Measurements from ENCODE around the gene TSPEAR.

Gene TSPEAR

GRCh38 chr21:44547656-44548331, 163.6 kb downstream of the TSPEAR start:
- no peak for DNase-seq (ENCODE audit: low read depth)

- DNase-seq (ENCODE audit: low read depth) = no peak
These were observed 166.8 kb downstream of the TSPEAR start for GRCh38 chr21:44544566-44544965.

DNA sequence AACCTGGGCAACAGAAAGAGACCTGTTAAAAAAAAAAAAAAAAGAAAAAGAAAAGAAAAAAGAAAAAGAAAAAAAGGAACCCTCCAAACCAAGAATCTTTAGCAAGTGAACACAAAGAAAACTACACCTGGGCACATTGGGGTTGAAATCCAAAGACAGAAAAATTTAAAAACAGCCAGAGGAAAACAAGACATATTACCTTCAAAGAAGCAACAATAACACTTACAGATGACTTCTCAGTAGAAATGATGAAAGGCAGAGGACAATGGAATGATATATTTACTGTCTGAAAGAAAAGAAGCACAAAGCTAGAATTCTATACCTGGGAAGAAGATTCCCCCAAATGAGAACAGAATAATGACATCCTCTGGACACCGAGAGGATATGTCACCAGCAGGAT, 168.7 kb downstream of the TSPEAR start:
- DNase-seq (ENCODE audit: low read depth) = no peak

DNA sequence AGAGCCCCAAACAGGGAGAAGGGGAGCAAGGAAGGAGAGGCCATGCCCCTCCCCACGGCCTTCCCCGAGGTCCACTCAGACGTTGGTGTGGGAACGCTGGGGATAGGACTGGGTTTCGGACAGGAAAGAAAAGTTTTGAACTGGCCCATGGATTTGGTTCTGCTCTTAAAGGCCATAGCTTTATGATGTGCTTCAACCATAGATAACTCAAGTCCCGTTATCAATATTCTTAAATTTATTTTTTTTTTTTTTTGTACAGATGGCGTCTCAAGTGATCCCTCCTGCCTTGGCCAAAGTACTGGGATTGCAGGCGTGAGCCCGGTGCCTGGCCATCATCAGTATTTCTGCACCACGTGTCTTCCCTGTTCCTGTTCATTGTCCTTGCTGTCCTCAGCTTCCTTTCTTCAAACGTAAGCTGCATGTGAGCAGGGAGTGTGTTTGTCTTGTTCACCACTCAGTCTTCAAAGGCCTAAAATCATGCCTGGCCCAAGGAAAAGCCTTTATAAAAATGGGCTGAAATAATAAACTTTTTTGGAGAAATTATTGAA, 170.6 kb downstream of the TSPEAR start:
- no peak for DNase-seq (ENCODE audit: low read depth)

- DNase-seq (ENCODE audit: low read depth) = no peak
These were observed 171.2 kb downstream of the TSPEAR start, which contains the start of gene KRTAP10-1 for GRCh38 chr21:44539991-44540666. KRTAP10-1 (minus strand) TSS chr21:44540195; CDS start chr21:44540150, 45 bp downstream.

GRCh38 chr21:44539046-44539445, 172.3 kb downstream of the TSPEAR start:
- no peak for DNase-seq (ENCODE audit: low read depth)

DNA sequence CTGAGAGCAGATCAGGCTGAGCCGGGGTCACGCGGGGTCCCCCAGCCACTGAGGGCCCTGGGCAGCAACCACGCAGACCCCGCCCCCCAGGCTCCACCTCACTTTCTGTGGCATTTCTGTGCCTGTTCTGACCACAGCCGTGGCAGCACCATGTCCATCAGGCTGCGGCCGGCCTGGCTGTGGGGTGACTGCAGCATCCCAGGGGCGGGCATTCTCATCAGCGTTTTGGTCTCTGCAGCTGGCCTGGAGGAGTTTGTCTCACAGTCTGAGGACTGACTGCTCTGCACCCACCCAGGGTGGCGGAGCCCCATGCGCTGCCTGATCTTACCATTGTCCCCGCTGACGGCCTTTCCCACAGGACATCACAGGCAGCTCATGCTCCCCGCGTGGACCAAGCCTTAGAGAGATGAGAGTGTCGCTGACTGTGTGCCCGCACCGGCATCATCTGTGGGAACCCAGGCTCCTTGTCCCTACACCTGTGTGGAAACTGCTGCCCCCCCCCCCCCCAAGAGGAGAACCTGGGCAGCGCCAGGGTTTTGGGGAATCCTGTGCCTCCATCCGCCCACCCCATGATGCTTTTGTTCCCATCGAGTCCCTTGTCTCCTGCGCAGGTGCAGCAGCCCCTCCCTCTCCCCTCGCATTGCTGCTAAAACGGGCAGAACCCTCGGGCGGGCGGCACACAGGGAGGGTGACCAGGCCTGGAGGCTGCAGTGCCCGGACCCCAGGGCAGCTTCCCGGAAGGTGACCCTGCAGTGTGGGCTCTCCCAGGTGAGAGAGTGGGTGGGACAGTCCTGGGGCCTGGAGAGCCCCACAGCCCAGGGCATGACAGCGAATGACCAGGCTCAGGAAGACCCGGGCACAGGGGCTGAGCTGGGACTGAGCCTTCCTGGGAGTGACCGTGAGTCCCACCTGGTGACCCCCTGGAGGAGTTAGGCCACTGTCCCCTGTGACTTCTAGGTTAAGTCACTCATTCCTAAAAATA, 173.2 kb downstream of the TSPEAR start:
- no peak for DNase-seq (ENCODE audit: low read depth)

GRCh38 chr21:44535963-44536362, 175.4 kb downstream of the TSPEAR start:
- no peak for DNase-seq (ENCODE audit: low read depth)

GRCh38 chr21:44534688-44535087, 176.7 kb downstream of the TSPEAR start:
- no peak for DNase-seq (ENCODE audit: low read depth)

DNA sequence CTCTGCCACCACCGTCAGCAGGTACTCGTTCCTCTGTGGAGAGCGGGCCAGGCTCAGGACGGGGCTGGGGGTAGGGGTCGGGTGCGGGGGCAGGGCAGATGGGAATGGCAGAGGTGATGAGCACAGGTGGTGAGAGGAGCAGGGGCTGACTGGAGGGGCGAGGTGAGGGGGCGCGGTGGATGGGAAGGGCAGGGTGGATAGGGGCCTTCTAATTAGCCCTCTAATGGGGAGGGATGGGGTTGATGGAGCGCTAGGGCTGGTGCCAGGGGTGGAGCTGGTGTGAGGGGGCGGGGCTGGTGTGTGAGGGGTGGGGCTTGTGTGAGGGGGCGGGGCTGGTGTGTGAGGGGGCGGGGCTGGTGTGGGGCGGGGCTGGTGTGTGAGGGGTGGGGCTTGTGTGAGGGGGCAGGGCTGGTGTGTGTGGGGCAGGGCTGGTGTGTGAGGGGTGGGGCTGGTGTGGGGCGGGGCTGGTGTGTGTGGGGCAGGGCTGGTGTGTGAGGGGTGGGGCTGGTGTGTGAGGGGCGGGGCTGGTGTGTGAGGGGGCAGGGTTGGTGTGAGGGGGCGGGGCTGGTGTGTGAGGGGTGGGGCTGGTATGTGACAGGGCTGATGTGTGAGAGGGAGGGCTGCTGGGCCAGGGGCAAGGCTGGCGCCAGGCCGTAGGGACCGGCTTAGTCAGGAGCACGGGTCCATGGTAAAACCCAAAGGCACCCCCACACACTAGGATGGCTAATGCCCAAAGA, 177.3 kb downstream of the TSPEAR start:
- no peak for DNase-seq (ENCODE audit: low read depth)

DNA sequence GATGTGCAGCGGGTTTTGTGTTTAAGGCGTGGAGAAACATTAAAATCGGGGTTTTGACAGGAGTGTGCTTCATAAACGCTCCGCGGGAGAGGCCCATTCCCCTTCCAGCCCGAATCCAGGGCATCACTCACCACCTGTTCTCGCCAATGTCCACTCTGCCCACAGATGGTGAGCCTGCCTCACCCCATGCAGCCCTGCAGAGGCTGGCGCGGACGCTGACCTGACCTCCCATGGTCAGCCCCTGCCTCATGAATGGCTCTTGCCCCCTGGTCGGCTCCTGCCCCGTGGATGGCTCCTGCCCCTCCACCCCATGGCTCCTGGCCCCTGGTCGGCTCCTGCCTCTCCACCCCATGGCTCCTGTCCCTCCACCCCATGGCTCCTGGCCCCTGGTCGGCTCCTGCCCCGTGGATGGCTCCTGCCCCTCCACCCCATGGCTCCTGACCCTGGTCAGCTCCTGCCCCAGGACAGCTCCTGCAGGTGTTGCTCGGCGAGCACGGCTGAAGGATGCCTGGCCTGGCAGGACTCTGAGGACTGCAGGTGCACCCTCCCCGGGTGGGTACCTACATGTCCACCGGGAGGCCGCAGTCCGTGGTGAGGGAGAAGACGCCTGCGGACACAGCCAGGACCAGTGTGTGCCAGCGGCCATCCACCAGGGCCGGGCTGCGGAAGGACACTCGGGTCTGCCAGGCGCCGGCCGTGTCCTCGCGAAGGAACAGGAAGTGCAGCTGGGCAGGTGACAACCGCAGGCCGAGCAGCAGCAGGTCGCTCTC, 178.1 kb downstream of the TSPEAR start:
- no peak for DNase-seq (ENCODE audit: low read depth)

DNA sequence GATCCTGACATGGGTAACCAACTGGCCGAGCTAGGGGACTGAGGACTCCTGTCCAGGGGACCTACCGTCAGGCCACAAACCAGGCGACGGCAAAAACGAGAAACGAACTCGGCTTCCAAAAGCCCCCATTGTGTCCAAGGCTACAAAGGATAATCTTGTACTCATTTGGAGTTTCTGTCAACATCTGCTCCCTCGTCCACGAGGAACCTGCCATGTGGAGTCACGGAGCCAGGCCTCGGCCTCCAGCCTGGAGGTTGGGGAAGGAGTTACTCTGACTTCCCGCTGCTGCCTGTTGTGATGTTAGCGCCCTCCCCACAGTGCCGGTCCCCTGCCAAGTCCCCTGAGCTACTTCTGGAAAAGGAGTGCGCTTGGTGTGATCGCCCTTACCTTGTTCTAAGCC, 178.7 kb downstream of the TSPEAR start:
- no peak for DNase-seq (ENCODE audit: low read depth)

DNA sequence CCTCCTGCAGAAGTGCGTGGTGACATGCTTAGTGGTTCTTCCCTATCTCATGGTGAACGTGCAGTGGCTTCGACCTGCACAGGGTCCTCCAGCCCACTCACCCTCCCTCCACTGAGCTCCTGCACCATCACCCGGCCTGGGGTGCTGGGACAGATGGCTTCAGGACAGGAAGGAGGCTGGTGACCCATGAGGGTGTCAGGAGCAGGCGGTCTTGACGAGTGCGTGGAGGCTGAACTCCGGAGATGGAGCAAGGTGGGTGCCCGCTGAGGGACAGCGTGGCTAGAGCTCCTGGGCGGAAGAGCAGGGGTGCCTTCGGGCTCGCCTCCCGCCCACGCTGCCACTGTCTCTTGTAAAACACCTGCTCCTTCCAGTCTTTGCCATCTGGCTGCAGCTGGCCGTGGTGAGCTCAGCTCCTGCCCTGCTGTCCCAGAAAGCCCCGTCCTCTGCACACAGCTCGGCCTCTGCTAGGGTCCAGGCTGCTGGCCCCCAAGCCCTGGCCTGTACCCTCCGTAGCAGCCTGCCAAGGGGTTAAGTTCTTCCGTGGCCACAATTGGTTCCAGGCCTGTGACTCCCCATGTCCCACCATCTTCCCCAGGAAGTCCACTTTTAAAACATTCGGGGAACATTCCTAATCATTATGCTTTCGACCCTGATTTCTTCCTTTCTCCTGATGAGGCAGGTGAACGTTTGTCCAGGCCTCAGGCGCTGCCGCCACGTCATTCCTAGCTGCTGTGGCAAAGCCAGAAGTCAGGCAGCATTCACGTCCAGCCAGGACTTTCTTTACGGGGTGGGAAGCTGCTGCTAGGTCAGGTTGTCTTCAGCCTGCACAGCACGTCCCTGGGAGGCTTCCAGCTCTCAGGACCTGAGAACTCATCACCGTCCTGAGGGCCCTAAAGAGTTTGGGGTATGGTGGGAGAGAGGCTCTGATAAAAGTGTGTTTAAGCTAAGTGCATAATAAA, 179.5 kb downstream of the TSPEAR start:
- no peak for DNase-seq (ENCODE audit: low read depth)

DNA sequence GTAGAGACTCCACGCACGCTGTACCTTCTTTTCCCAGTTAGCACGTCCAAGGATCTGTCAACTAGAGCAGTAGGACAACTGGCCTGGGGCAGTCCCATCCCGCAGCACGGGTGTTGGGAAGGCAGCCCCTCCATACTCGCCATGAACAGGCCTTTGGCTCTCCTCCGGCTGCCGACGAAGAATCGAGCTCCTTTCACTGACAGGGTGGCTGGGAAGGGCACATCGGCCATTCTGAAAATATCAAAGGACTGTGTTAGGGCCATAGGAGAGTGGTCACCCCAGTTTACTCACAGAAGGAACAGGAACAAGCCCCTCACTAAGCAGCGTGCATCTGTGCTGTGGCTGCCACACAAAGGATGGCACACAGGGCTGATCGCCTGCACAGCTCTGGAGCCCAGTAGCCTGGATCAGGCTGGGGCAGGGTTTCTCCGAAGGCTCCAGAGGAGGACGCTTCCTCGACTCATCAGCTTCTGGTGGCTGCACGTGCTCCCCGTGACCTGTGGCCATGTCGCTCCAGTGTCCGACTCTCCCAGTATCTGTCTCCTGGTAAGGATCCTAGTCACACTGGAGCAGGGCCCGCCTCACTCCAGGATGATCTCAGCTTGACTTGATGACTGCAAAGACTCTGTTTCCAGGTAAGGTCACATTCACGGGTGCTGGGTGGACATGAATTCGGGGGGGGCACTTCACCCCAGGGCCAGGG, 180.3 kb downstream of the TSPEAR start:
- no peak for DNase-seq (ENCODE audit: low read depth)

GRCh38 chr21:44530221-44530902, 181.0 kb downstream of the TSPEAR start:
- no peak for DNase-seq (ENCODE audit: low read depth)

GRCh38 chr21:44529503-44530125, 181.8 kb downstream of the TSPEAR start:
- no peak for DNase-seq (ENCODE audit: low read depth)

DNA sequence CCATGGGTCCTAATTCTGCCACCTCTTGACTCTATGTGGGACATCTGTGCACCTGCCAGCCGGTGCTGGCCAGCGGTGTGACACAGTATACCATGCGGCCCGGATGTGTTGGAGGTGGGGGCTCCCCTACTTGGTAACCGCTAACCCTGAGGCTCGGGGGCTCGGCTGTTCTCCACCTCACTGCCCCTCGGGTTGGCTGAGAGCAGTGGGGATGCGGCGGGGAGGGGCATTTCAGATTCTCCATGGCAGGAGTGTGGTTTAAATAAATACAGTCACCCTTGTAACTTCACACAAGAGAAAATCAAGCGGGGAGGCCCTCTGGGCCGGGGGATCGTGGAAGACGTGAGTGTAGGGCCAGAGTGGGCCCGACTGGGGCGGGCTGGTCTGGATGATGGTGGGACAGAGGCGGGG, 182.4 kb downstream of the TSPEAR start:
- no peak for DNase-seq (ENCODE audit: low read depth)

DNA sequence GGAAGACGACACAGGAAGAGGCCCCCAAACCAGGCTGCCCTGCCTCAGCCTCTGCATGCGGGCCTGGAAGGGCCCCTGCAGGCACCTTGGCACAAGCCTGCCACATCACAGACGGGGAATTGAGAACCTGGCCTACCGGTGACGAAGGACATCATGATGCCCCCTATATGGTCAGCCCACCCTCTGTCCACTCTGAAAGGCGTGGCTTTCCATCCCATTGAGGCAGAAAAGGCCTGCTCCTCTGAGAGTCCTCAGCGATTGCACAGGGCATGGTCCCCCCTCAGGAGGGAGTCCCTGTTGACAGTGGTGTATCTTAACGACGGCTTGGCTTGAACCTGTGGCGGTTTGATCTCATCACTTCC, 182.8 kb downstream of the TSPEAR start:
- DNase-seq (ENCODE audit: low read depth) = no peak
